Aorta (tissue), 5 donors: ENCODE measurements around the gene NCF2. TPM values are rescaled to one million over a fixed set of nuclear protein-coding genes. Genes with fewer than 3 reads are reported as not detected.
A peak's percentile ranks its signal among the peaks of the same experiment; 100 is the strongest.

Experiments
- ATAC-seq: fragments of 200-7000 bp; cut with Tn5 transposase; one replicate; pipeline ENCODE4 v1.9.1; 2022; ENCODE audit warnings: moderate library complexity; ENCODE audit not compliant: low FRiP score
- DNase-seq, 2 donors: peaks; one replicate each; pipeline ENCODE4 v3.0.0-alpha.2; 2020
- H3K27ac ChIP-seq, 2 donors: one replicate each; pipeline ENCODE4 v1.5.1; 2013; ENCODE audit warnings: low read length in 2 of 2, mild to moderate bottlenecking in 2 of 2, moderate library complexity in 2 of 2, control low read depth in 1 of 2, inconsistent platforms in 1 of 2, low read depth in 1 of 2
- H3K27me3 ChIP-seq, 2 donors: one replicate each; pipeline ENCODE4 v1.6.1; 2013; ENCODE audit warnings: control low read depth in 1 of 2, low read length in 1 of 2, mild to moderate bottlenecking in 1 of 2, moderate library complexity in 1 of 2; ENCODE audit not compliant: insufficient read depth in 2 of 2, control insufficient read depth in 1 of 2
- H3K36me3 ChIP-seq, 2 donors: one replicate each; pipeline ENCODE4 v1.6.1; 2013; ENCODE audit warnings: control low read depth in 1 of 2, low read length in 1 of 2, mild to moderate bottlenecking in 1 of 2; ENCODE audit not compliant: insufficient read depth in 2 of 2, control insufficient read depth in 1 of 2
- H3K4me1 ChIP-seq, 2 donors: one replicate each; pipeline ENCODE4 v1.6.1; 2013; ENCODE audit warnings: low read length in 2 of 2, control low read depth in 1 of 2, mild to moderate bottlenecking in 1 of 2, moderate library complexity in 1 of 2; ENCODE audit not compliant: insufficient read depth in 2 of 2, control insufficient read depth in 1 of 2
- H3K4me3 ChIP-seq, 2 donors: one replicate each; pipeline ENCODE4 v1.5.1; 2013; ENCODE audit warnings: low read length in 2 of 2, control low read depth in 1 of 2, mild to moderate bottlenecking in 1 of 2
- H3K9me3 ChIP-seq: one replicate; pipeline ENCODE4 v1.6.1; 2013; ENCODE audit warnings: mild to moderate bottlenecking, low read length; ENCODE audit not compliant: control insufficient read depth
- WGBS, 2 donors: extraction: QIAGEN DNeasy Blood & Tissue Kit; methylation state at CpG; one replicate each; pipeline ENCODE4 v1.1.7; 2013; 5-methylcytosine and 5-hydroxymethylcytosine counted together
- intact Hi-C, 2 donors: fragments of 100-400 bp; cut with DNase I; formaldehyde crosslinking; loops; one replicate each; pipeline versions ENCODE4 v1.14.2 to v1.15.0; 2022
- polyA plus RNA-seq, 2 donors: library from polyadenylated mRNA; stranded (reverse); fragments of 200-250 nt; gene quantifications; one replicate each; pipeline ENCODE4 v1.2.3, GENCODE V29; 2013
- total RNA-seq, 2 donors: library from RNA; stranded (reverse); fragmentation: NEBNext Ultra II Directional; extraction: Animal tissue kit (Norgen Biotek cat#: 25700); gene quantifications; one replicate each; pipeline ENCODE4 v1.2.1, GENCODE V29; 2021
- donor health status: healthy with polysubstance abuse.
- donor health status: Bipolar disorder and iron deficiency.
- donor health status: DM: no; HTN: no; CAD: no.
- donor health status: DM: no; HTN: no; CAD: no.
- donor health status: DM: yes; HTN: yes; CAD: no.

NCF2 gene
- total and polyA plus RNA-seq, 4 donors: 2.2 to 28.0 (median 18.4) TPM

- Histone ChIP-seq H3K4me3 (no peak overlapping the region), H3K27me3 (no peaks in the 10 kb centered on the region), H3K27ac (no peak overlapping the region), H3K9me3 (no peaks in the 10 kb centered on the region), H3K4me1 (peaks cover 3 to 8% of the 10 kb centered on the region in 2 donors), H3K36me3 (no peaks in the 10 kb centered on the region)
- DNase-seq (no peak), ATAC-seq (no peak)
- 92 to 94% methylated on average over 2 of the region's 2 CpGs for WGBS, 2 donors
- intact Hi-C loops: no loop called here
Measured at GRCh38 chr1:183605904-183606303, 15.6 kb upstream of the NCF2 start.

- no peaks in the 10 kb centered on the region for H3K27me3 ChIP-seq
- H3K36me3 ChIP-seq: no peaks in the 10 kb centered on the region
- no peaks in the 10 kb centered on the region for H3K9me3 ChIP-seq
- no peak overlapping the region for H3K4me3 ChIP-seq
- WGBS, 2 donors: 89 to 90% methylated on average over 8 of the region's 8 CpGs
- no peak overlapping the region for H3K27ac ChIP-seq
- intact Hi-C loops: no loop called here
- DNase-seq (no peak), ATAC-seq (no peak)
- H3K4me1 ChIP-seq: peaks cover 0 to 6% of the 10 kb centered on the region in 2 donors
Measured at GRCh38 chr1:183604815-183605214, 14.6 kb upstream of the NCF2 start.

DNA sequence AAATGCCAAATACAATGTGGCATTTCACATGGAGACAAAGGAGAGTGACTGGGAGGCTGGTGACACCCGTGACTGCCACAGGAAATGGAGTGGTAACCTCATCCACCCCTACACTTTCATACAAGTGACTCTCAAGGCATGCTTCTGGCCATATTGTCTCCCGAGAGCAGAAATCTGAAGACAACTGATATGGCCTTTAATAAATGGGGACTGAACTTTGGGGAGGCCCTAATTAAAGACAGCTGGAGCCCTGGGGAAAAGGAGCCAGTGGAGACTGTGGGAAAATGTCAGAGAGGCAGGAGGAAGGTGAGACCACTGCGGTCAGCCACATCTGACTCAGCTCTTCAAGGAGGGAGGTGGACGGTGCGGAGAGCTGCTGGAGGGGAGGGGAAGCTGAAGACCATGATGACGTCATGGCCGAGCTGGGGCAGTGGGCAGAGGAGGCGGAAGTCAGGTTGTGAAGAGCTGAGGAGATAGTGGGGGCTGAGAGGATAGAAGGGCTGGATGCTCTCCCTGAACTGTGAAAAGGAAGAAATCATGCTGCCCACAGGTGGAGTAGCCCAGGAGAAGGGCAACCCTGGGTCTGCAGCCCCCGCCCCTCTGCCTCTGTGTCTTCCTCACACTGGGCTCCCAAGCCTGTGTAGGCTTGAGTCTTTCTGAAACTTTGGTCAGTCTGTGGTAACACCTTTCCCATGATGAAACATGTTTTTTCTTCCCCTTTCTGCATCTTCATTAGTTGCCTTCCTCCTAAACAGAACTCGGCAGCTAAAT, 14.0 kb upstream of the NCF2 start:
- 71 to 72% methylated on average over 10 of the region's 10 CpGs for WGBS, 2 donors
- no peak overlapping the region for H3K4me3 ChIP-seq
- DNase-seq (peak in 1 of 2 donors; percentile 65), ATAC-seq (peak; percentile 30)
- intact Hi-C loops: no loop called here
- H3K4me1 ChIP-seq: peaks cover 0 to 6% of the 10 kb centered on the region in 2 donors
- no peaks in the 10 kb centered on the region for H3K36me3 ChIP-seq
- H3K9me3 ChIP-seq: no peaks in the 10 kb centered on the region
- H3K27me3 ChIP-seq: no peaks in the 10 kb centered on the region
- H3K27ac ChIP-seq: no peak overlapping the region

DNA sequence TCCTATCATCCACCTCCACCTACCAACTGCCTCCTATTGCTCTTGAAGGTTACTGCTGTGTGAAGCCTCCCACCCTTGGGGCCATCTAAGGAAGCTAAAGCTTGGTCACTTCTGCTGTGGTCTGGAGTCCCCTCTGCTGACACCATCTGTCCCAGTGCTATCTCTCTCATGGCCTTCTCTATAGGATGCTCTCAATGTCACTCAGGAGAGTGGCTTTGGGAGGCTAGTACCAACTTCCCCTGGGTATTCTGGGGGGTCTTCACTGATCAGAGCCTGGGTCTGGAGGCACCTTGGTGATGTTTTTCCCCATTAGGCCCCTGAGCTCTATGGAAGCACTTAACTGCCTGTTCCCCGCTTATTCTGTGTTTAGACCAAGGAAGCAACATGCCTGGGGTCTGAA, 12.3 kb upstream of the NCF2 start:
- Histone ChIP-seq H3K36me3 (no peaks in the 10 kb centered on the region), H3K9me3 (no peaks in the 10 kb centered on the region), H3K27ac (no peak overlapping the region), H3K27me3 (no peaks in the 10 kb centered on the region), H3K4me1 (no peaks in the 10 kb centered on the region), H3K4me3 (no peak overlapping the region)
- WGBS, 2 donors: 98 to 100% methylated on average over 1 of the region's 1 CpG
- intact Hi-C loops: no loop called here
- ATAC-seq (no peak), DNase-seq (no peak)

DNA sequence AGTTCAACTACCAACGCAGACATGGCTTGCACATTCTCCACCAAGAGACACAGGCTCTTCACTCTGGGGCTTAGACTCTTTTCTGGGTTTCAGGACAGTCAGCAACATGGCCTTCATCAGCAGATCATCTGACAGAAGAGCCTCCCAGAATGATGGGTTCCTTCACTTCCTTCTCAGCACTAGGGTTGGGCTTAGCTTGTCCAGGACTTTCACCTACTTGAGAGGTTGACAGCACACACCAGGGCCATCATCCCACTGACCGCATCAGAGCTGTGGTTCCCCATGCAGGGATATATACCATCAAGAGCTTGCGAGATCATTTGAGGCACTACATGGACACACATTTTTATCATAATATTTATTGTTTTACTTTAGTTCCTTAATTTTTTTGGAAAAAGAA, 10.4 kb upstream of the NCF2 start:
- DNase-seq (no peak), ATAC-seq (no peak)
- no peaks in the 10 kb centered on the region for H3K36me3 ChIP-seq
- H3K4me3 ChIP-seq: no peak overlapping the region
- no peak overlapping the region for H3K27ac ChIP-seq
- intact Hi-C loops: no loop called here
- H3K27me3 ChIP-seq: no peaks in the 10 kb centered on the region
- H3K9me3 ChIP-seq: no peaks in the 10 kb centered on the region
- H3K4me1 ChIP-seq: no peaks in the 10 kb centered on the region
- WGBS, 2 donors: 69% methylated on average over 3 of the region's 3 CpGs

DNA sequence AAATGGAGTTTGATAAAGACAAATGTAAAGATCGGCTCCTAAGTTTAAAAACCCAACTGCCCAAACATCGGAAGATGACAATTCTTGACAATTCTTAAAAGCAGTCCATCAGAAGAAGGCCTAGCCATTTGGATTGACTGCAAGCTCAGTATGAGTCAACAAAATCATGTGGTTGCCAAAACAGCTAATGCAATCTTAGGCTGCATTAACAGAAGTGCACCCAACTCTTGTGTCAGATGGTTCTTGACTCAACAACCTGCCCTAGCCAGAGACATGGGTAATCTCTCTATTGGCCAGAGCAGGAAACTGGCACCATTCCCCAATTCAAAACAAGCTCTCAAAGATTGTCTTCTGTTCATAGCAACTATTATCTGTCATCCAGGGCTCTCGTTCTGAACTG, 9.9 kb upstream of the NCF2 start:
- no peak overlapping the region for H3K27ac ChIP-seq
- no peaks in the 10 kb centered on the region for H3K27me3 ChIP-seq
- 53 to 57% methylated on average over 3 of the region's 3 CpGs for WGBS, 2 donors

GRCh38 chr1:183598386-183598785, 8.1 kb upstream of the NCF2 start:
- H3K9me3 ChIP-seq: no peaks in the 10 kb centered on the region
- ATAC-seq (peak; percentile 17), DNase-seq (no peak)
- no peaks in the 10 kb centered on the region for H3K36me3 ChIP-seq
- intact Hi-C loops: no loop called here
- WGBS, 2 donors: 11 to 33% methylated on average over 2 of the region's 2 CpGs
- H3K27ac ChIP-seq: no peak overlapping the region
- H3K4me1 ChIP-seq: no peaks in the 10 kb centered on the region
- no peaks in the 10 kb centered on the region for H3K27me3 ChIP-seq
- H3K4me3 ChIP-seq: no peak overlapping the region

More for the DNA sequence above, 9.9 kb upstream of the NCF2 start:
- DNase-seq (no peak), ATAC-seq (peak; percentile 80)
- intact Hi-C loops: no loop called here
- H3K4me1 ChIP-seq: no peaks in the 10 kb centered on the region
- no peaks in the 10 kb centered on the region for H3K36me3 ChIP-seq
- no peaks in the 10 kb centered on the region for H3K9me3 ChIP-seq
- no peak overlapping the region for H3K4me3 ChIP-seq

DNA sequence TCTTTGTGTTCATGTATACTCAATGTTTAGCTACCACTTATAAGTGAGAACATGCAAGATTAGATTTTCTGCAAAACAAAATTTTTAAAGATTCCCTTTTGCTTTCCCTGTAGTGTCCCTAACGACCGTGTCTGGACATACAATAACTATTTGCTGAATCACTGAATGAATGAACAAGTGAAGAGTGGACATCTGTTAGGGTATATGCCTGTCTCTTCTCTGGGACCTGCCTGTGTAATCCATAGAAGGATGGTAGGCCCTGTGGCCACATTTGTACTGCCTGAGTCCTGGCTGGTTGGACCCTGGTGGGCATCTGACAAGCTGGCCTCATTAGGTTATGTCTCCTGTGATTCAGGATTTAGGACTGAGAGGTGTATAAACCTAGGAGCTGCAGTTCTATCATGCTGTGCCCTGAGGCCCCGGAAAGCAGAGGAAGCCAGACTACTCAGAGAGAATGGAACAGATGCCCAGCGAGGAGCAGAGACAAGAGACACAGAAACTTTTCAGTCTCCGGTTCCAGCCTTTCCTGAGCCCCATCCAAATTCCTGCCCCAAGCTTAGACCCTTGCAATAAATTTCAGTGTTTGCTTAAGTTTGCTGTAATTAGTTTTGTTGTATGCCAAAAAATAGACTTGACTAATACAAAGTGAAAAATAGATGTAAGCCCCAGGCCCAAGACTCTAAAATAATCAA, 7.5 kb upstream of the NCF2 start:
- intact Hi-C loops: no loop called here
- Histone ChIP-seq H3K9me3 (no peaks in the 10 kb centered on the region), H3K36me3 (no peaks in the 10 kb centered on the region), H3K4me1 (no peaks in the 10 kb centered on the region), H3K4me3 (no peak overlapping the region), H3K27ac (no peak overlapping the region), H3K27me3 (no peaks in the 10 kb centered on the region)
- ATAC-seq (peak; percentile 17), DNase-seq (no peak)
- WGBS, 2 donors: 33 to 40% methylated on average over 5 of the region's 5 CpGs

DNA sequence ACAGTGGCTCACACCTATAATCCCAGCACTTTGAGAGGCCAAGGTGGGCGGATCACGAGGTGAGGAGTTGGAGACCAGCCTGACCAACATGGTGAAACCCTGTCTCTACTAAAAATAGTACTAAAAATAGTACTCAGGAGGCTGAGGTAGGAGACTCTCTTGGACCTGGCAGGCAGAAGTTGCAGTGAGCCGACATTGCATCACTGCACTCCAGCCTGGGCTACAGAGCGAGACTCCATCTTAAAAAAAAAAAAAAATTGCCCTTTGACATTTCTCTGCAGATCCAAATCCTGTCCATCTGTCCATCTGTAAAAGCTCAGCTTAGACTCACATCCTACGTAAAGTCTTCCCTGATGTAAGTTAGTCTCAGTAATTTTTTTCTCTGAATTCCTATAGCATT, 6.2 kb upstream of the NCF2 start:
- DNase-seq (no peak), ATAC-seq (no peak)
- Histone ChIP-seq H3K27me3 (no peaks in the 10 kb centered on the region), H3K36me3 (no peaks in the 10 kb centered on the region), H3K4me3 (no peak overlapping the region), H3K27ac (no peak overlapping the region), H3K4me1 (no peaks in the 10 kb centered on the region), H3K9me3 (no peaks in the 10 kb centered on the region)
- intact Hi-C loops: no loop called here
- WGBS, 2 donors: 85 to 86% methylated on average over 5 of the region's 5 CpGs
